GM23338 (cell line): ENCODE results near the gene ALPL.

Experiments used
- CTCF ChIP-seq, 2 experiments: fragments of 200-600 bp in 1 of 2; sonication (generic) in 1 of 2; conservative IDR thresholded peaks; 2 replicates each; pipeline versions ENCODE4 v1.5.1 to v1.6.1; 2016 to 2017; ENCODE audit warnings: antibody characterized with exemption in 2 of 2, low read depth in 2 of 2, mild to moderate bottlenecking in 2 of 2, moderate library complexity in 1 of 2
- EZH2 ChIP-seq: fragments of 200-600 bp; sonication (generic); IDR thresholded peaks from one replicate; pipeline ENCODE4 v1.8.0; 2017; ENCODE audit warnings: antibody characterized with exemption, mild to moderate bottlenecking, low read depth; ENCODE audit not compliant: unreplicated experiment

- TF ChIP-seq CTCF (conservative IDR thresholded peaks at IDR 0.05; ENCODE audit: low read depth in 2 of 2) (no peak), EZH2 (no peak)
Measured at GRCh38 chr1:21496063-21496462, 13.2 kb upstream of the ALPL start.
